H9 (cell line): ENCODE measurements around the gene INSC. TPM values are rescaled to one million over a fixed set of nuclear protein-coding genes. Genes with fewer than 3 reads are reported as not detected.

Experiments used
- DNase-seq: peaks from one replicate; pipeline ENCODE4 v3.0.0-alpha.2; 2017
- H2AFZ ChIP-seq: one replicate; pipeline ENCODE4 v1.6.1; 2013; ENCODE audit warnings: mild to moderate bottlenecking, low read length, control low read depth, moderate library complexity
- H2AK5ac ChIP-seq: 2 replicates; pipeline ENCODE4 v1.6.1; 2013; ENCODE audit warnings: low read length, control low read depth, mixed read lengths; ENCODE audit not compliant: insufficient read length
- H2BK120ac ChIP-seq: one replicate; pipeline ENCODE4 v1.6.1; 2013; ENCODE audit warnings: low read depth, mild to moderate bottlenecking, low read length, control low read depth, inconsistent platforms; ENCODE audit not compliant: poor library complexity, severe bottlenecking
- H2BK12ac ChIP-seq: 2 replicates; pipeline ENCODE4 v1.6.1; 2013; ENCODE audit warnings: low read length, control low read depth, mixed read lengths, low read depth; ENCODE audit not compliant: insufficient read length
- H2BK15ac ChIP-seq: 2 replicates; pipeline ENCODE4 v1.6.1; 2013; ENCODE audit warnings: low read depth, low read length, control low read depth
- H2BK20ac ChIP-seq: one replicate; pipeline ENCODE4 v1.6.1; 2013; ENCODE audit warnings: low read depth, mild to moderate bottlenecking, low read length, control low read depth, inconsistent platforms; ENCODE audit not compliant: poor library complexity, severe bottlenecking
- H2BK5ac ChIP-seq: 2 replicates; pipeline ENCODE4 v1.6.1; 2013; ENCODE audit warnings: low read length, control low read depth, mixed read lengths; ENCODE audit not compliant: insufficient read length
- H3K14ac ChIP-seq: 2 replicates; pipeline ENCODE4 v1.6.1; 2013; ENCODE audit warnings: low read length, control low read depth; ENCODE audit not compliant: insufficient read depth
- H3K18ac ChIP-seq: 2 replicates; pipeline ENCODE4 v1.6.1; 2013; ENCODE audit warnings: low read depth, mild to moderate bottlenecking, mixed read lengths, low read length, control low read depth; ENCODE audit not compliant: insufficient read length
- H3K23ac ChIP-seq: 2 replicates; pipeline ENCODE4 v1.6.1; 2013; ENCODE audit warnings: low read length, control low read depth, mixed read lengths, low read depth; ENCODE audit not compliant: insufficient read length
- H3K23me2 ChIP-seq: 2 replicates; pipeline ENCODE4 v1.6.1; 2013; ENCODE audit warnings: low read depth, mild to moderate bottlenecking, mixed read lengths, low read length, control low read depth; ENCODE audit not compliant: insufficient read length, poor library complexity, severe bottlenecking
- H3K27ac ChIP-seq: 2 replicates; pipeline ENCODE4 v1.5.1; 2013; ENCODE audit warnings: low read length, control low read depth, mixed read lengths, low read depth; ENCODE audit not compliant: insufficient read length
- H3K27me3 ChIP-seq: 2 replicates; pipeline ENCODE4 v1.6.1; 2013; ENCODE audit warnings: low read length, control low read depth, inconsistent platforms; ENCODE audit not compliant: insufficient read depth
- H3K4ac ChIP-seq: 2 replicates; pipeline ENCODE4 v1.6.1; 2013; ENCODE audit warnings: low read depth, mild to moderate bottlenecking, control low read depth, inconsistent platforms, low read length, moderate library complexity
- H3K4me1 ChIP-seq: 2 replicates; pipeline ENCODE4 v1.6.1; 2013; ENCODE audit warnings: low read length, control low read depth, inconsistent platforms; ENCODE audit not compliant: insufficient read depth
- H3K4me2 ChIP-seq: 2 replicates; pipeline ENCODE4 v1.6.1; 2013; ENCODE audit warnings: low read length, control low read depth, mixed read lengths; ENCODE audit not compliant: insufficient read length, insufficient read depth
- H3K56ac ChIP-seq: 2 replicates; pipeline ENCODE4 v1.6.1; 2013; ENCODE audit warnings: low read depth, mild to moderate bottlenecking, mixed read lengths, low read length, control low read depth; ENCODE audit not compliant: insufficient read length
- H3K79me1 ChIP-seq: 2 replicates; pipeline ENCODE4 v1.6.1; 2013; ENCODE audit warnings: low read depth, mild to moderate bottlenecking, moderate library complexity, low read length, control low read depth, inconsistent platforms; ENCODE audit not compliant: insufficient read depth, poor library complexity, severe bottlenecking
- H3K79me2 ChIP-seq: 2 replicates; pipeline ENCODE4 v1.6.1; 2013; ENCODE audit warnings: low read length, control low read depth, inconsistent platforms; ENCODE audit not compliant: insufficient read depth
- H3K9ac ChIP-seq: 2 replicates; pipeline ENCODE4 v1.6.1; 2013; ENCODE audit warnings: low read length, control low read depth, mixed read lengths; ENCODE audit not compliant: insufficient read length; ENCODE audit errors: extremely low read depth
- H3K9me3 ChIP-seq: one replicate; pipeline ENCODE4 v1.6.1; 2013; ENCODE audit warnings: low read depth, low read length, inconsistent platforms; ENCODE audit not compliant: control insufficient read depth
- H3T11ph ChIP-seq: one replicate; pipeline ENCODE4 v1.6.1; 2013; ENCODE audit warnings: mild to moderate bottlenecking, low read length, control low read depth, inconsistent platforms
- H4K20me1 ChIP-seq: one replicate; pipeline ENCODE4 v1.6.1; 2013; ENCODE audit not compliant: control insufficient read depth, insufficient read length, insufficient read depth
- H4K5ac ChIP-seq: 2 replicates; pipeline ENCODE4 v1.6.1; 2013; ENCODE audit warnings: low read depth, mild to moderate bottlenecking, mixed read lengths, low read length, control low read depth; ENCODE audit not compliant: insufficient read length
- H4K8ac ChIP-seq: replicated peaks from 2 replicates; pipeline ENCODE4 v1.6.1; 2013; ENCODE audit warnings: low read length, control low read depth, mixed read lengths, low read depth; ENCODE audit not compliant: insufficient read length
- H4K91ac ChIP-seq: 2 replicates; pipeline ENCODE4 v1.6.1; 2013; ENCODE audit warnings: low read depth, mild to moderate bottlenecking, moderate library complexity, mixed read lengths, low read length, control low read depth; ENCODE audit not compliant: insufficient read length
- H3K27ac Mint-ChIP-seq, 3 experiments: 2 replicates in 2 of 3; 3 replicates in 1 of 3; pipeline ENCODE4 v1.8.0; 2020 to 2021; ENCODE audit warnings: mixed read lengths in 3 of 3, mild to moderate bottlenecking in 1 of 3, moderate library complexity in 1 of 3
- H3K27me3 Mint-ChIP-seq: 2 replicates; pipeline ENCODE4 v1.8.0; 2021; ENCODE audit warnings: low read depth, mild to moderate bottlenecking, moderate library complexity, mixed read lengths
- H3K36me3 Mint-ChIP-seq, 3 experiments: 2 replicates in 2 of 3; 3 replicates in 1 of 3; pipeline ENCODE4 v1.8.0; 2020 to 2021; ENCODE audit warnings: low read depth in 3 of 3, mixed read lengths in 3 of 3; ENCODE audit not compliant: insufficient read depth in 1 of 3
- H3K4me1 Mint-ChIP-seq, 2 experiments: 2 replicates each; pipeline ENCODE4 v1.8.0; 2020; ENCODE audit warnings: mixed read lengths in 2 of 2
- H3K4me3 Mint-ChIP-seq, 2 experiments: 2 replicates in 1 of 2; 3 replicates in 1 of 2; pipeline ENCODE4 v1.8.0; 2020 to 2021; ENCODE audit warnings: mild to moderate bottlenecking in 2 of 2, mixed read lengths in 2 of 2, moderate library complexity in 1 of 2
- H3K9me3 Mint-ChIP-seq, 2 experiments: 2 replicates in 1 of 2; 3 replicates in 1 of 2; pipeline ENCODE4 v1.8.0; 2020; ENCODE audit warnings: mild to moderate bottlenecking in 2 of 2, mixed read lengths in 2 of 2, moderate library complexity in 1 of 2
- CTCF ChIP-seq: fragments of 200-600 bp; sonication (generic); conservative IDR thresholded peaks from 3 replicates; pipeline ENCODE4 v1.8.0; 2021; ENCODE audit warnings: antibody characterized with exemption, mild to moderate bottlenecking
- WGBS: extraction: QIAGEN DNeasy Blood & Tissue Kit; methylation state at CpG from one replicate; pipeline ENCODE4 v1.1.7; 2013; ENCODE audit warnings: missing lambda C conversion rate, low lambda C conversion rate, mixed read lengths; ENCODE audit not compliant: insufficient read length; ENCODE audit errors: extremely low coverage; 5-methylcytosine and 5-hydroxymethylcytosine counted together
- total RNA-seq: library from RNA; stranded (reverse); gene quantifications from 2 replicates; pipeline ENCODE4 v1.2.1, GENCODE V29; 2021

Gene INSC
- total RNA-seq, 1 experiment from 2014 or later = not detected

DNA sequence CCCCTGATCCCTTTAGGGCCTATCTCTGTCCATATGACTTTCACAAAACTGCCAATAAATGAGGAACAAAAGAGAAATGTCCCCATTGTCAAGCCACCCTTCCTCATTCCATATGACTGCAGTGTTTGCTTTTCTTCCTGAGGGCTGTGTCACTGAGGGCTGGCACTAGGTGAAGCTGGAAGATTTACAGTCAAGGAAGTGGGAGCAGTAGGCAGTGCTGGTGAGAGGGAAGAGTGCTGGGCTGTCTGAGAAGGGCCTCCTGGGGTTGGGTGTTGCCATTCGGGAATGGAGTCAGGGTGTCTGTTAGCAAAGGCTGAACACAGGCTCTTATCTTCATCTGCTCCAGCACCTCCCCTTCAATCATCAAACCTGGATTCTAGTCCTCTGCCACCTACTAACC, 30.9 kb downstream of the INSC start:
- Histone ChIP-seq H3K23ac (no peak overlapping the region), H2BK120ac (no peak overlapping the region), H4K91ac (no peak overlapping the region), H2BK15ac (no peak overlapping the region), H3K18ac (no peak overlapping the region), H4K5ac (no peak overlapping the region), H2BK5ac (no peak overlapping the region), H3K14ac (no peak overlapping the region), H3K4ac (no peak overlapping the region), H3K4me1 (0 out of 2 replicates have a peak, but pooled peaks cover 3% of the 10 kb centered on the region), H3K27me3 (no peaks in the 10 kb centered on the region), H2BK20ac (no peak overlapping the region), H4K20me1 (no peaks in the 10 kb centered on the region), H3K27ac (no peak overlapping the region), H3K79me2 (no peaks in the 10 kb centered on the region), H3K4me2 (no peak overlapping the region), H3T11ph (no peak overlapping the region), H2BK12ac (no peak overlapping the region), H2AK5ac (no peak overlapping the region), H3K79me1 (no peaks in the 10 kb centered on the region), H4K8ac (no peak overlapping the region), H3K56ac (no peak overlapping the region), H2AFZ (no peak overlapping the region), H3K9me3 (no peaks in the 10 kb centered on the region), H3K9ac (no peak overlapping the region), H3K23me2 (no peaks in the 10 kb centered on the region)
- H3K27ac Mint-ChIP-seq = no peak overlapping the region
- H3K9me3 Mint-ChIP-seq = no peaks in the 10 kb centered on the region
- no peak overlapping the region for H3K4me3 Mint-ChIP-seq
- H3K27me3 Mint-ChIP-seq = no peaks in the 10 kb centered on the region
- H3K4me1 Mint-ChIP-seq = peaks cover 11% of the 10 kb centered on the region in 2 experiments
- no CpG with 5 or more reads among the region's 1 CpG for WGBS
- no peak for DNase-seq
- no peaks in the 10 kb centered on the region for H3K36me3 Mint-ChIP-seq
- TF ChIP-seq CTCF = no peak
